AG04450 (cell line): ENCODE data around the gene KIF6. TPM values are rescaled to one million over a fixed set of nuclear protein-coding genes. Genes with fewer than 3 reads are reported as not detected.

Experiments
- CTCF ChIA-PET: fragments of 300-600, 350-600 bp; formaldehyde crosslinking; extraction: SDS; loops from one replicate; lab custom pipeline; 2022; ENCODE audit warnings: antibody characterized with exemption, inconsistent platforms; lab: Charles Lee
- POLR2A ChIA-PET: fragments of 350-600 bp; formaldehyde crosslinking; extraction: SDS; loops from one replicate; lab custom pipeline; 2021; ENCODE audit warnings: antibody characterized with exemption, inconsistent platforms; lab: Yijun Ruan, JAX
- DNase-seq: peaks from one replicate; pipeline ENCODE4 v3.0.0-alpha.2; 2011; ENCODE audit warnings: low read depth, low spot score
- H3K27ac ChIP-seq: one replicate; pipeline ENCODE4 v1.5.1; 2012; ENCODE audit warnings: low read depth, low read length, control low read depth
- H3K27me3 ChIP-seq: one replicate; pipeline ENCODE4 v1.6.0; 2012; ENCODE audit warnings: low read length; ENCODE audit not compliant: control insufficient read depth, insufficient read depth
- H3K4me3 ChIP-seq: 2 replicates; pipeline ENCODE4 v1.5.1; 2011; ENCODE audit warnings: mild to moderate bottlenecking, low read depth, low read length, control low read depth
- H3K9me3 ChIP-seq: 2 replicates; pipeline ENCODE4 v1.5.1; 2012; ENCODE audit warnings: low read length; ENCODE audit not compliant: control insufficient read depth, insufficient read depth
- polyA minus RNA-seq: library from RNA; depleted of rRNA, polyadenylated mRNA; stranded (reverse); fragments of >200 nt; gene quantifications from 2 replicates; pipeline ENCODE4 v1.2.3, GENCODE V29; 2011; rRNA and poly(A)+ RNA removed
- polyA plus RNA-seq: library from polyadenylated mRNA; depleted of rRNA; stranded (reverse); fragments of >200 nt; gene quantifications from 2 replicates; pipeline ENCODE4 v1.2.3, GENCODE V29; 2011; rRNA removed
- TF ChIP-seq, protein P1 (sequence below): IDR thresholded peaks from 2 replicates; pipeline ENCODE4 v1.5.1; 2011; ENCODE audit warnings: low read depth, low read length, control low read depth, inconsistent platforms

The KIF6 gene, protein sequence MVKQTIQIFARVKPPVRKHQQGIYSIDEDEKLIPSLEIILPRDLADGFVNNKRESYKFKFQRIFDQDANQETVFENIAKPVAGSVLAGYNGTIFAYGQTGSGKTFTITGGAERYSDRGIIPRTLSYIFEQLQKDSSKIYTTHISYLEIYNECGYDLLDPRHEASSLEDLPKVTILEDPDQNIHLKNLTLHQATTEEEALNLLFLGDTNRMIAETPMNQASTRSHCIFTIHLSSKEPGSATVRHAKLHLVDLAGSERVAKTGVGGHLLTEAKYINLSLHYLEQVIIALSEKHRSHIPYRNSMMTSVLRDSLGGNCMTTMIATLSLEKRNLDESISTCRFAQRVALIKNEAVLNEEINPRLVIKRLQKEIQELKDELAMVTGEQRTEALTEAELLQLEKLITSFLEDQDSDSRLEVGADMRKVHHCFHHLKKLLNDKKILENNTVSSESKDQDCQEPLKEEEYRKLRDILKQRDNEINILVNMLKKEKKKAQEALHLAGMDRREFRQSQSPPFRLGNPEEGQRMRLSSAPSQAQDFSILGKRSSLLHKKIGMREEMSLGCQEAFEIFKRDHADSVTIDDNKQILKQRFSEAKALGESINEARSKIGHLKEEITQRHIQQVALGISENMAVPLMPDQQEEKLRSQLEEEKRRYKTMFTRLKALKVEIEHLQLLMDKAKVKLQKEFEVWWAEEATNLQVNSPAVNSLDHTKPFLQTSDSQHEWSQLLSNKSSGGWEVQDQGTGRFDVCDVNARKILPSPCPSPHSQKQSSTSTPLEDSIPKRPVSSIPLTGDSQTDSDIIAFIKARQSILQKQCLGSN
- polyA plus RNA-seq (0.02 and 0.04 TPM in 2 replicates), polyA minus RNA-seq (not detected in 2 replicates)

DNA sequence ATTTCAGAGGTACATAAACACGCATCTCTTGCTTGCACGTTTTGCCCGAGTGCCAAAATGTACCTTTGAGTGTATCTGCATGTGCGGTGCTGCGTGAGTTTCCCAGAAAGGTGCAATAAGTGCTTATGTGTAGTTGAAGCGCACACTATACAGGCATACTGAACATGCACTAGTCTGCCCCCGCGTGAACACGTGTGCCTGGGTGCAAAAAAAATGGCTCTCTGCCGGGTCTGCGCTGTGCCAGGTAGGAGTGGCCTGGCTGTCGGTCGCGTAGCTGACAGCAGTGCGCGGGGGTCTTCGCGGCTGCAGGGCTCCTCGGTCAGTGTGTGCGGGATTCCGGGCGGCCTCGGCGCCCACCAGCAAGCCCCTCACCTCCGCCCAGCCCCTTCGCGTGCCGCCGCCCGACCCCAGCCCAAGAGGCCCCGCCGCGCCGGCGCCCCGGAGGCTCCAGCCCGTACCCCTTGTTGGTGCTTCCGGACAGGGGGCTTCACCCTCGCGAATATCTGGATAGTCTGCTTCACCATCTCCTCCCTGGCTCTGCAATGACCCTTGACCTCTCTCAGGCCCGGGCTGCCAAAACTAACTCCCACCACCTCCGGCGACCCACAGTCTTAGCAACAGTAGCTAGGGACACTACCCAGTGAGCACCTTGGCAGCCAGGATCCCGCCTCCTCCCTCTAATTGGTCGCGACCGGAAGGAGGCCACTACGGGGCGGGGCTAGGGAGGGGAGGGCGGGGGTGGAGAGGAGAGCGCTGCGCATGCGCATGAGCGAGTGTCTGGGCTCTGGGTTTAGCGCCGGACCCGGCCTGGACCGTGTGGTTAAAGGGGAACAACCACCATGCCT, at the start of gene KIF6:
TSS of gene KIF6 (minus strand) at position 622 of the 845 bp plus-strand sequence. CDS start at position 524, 98 bp downstream.
- DNase-seq: peak; percentile 42
- ChIA-PET POLR2A (no interaction called here), CTCF (no interaction called here)
- no peaks in the 10 kb centered on the region for H3K27me3 ChIP-seq
- TF ChIP-seq, protein P1, sequence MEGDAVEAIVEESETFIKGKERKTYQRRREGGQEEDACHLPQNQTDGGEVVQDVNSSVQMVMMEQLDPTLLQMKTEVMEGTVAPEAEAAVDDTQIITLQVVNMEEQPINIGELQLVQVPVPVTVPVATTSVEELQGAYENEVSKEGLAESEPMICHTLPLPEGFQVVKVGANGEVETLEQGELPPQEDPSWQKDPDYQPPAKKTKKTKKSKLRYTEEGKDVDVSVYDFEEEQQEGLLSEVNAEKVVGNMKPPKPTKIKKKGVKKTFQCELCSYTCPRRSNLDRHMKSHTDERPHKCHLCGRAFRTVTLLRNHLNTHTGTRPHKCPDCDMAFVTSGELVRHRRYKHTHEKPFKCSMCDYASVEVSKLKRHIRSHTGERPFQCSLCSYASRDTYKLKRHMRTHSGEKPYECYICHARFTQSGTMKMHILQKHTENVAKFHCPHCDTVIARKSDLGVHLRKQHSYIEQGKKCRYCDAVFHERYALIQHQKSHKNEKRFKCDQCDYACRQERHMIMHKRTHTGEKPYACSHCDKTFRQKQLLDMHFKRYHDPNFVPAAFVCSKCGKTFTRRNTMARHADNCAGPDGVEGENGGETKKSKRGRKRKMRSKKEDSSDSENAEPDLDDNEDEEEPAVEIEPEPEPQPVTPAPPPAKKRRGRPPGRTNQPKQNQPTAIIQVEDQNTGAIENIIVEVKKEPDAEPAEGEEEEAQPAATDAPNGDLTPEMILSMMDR: no peak
- no peak within 1 kb of the TSS for H3K27ac ChIP-seq
- H3K4me3 ChIP-seq: peak within 1 kb of the TSS; percentile 72
- H3K9me3 ChIP-seq: no peaks in the 10 kb centered on the region; the same call in 1 of the 2 replicates

DNA sequence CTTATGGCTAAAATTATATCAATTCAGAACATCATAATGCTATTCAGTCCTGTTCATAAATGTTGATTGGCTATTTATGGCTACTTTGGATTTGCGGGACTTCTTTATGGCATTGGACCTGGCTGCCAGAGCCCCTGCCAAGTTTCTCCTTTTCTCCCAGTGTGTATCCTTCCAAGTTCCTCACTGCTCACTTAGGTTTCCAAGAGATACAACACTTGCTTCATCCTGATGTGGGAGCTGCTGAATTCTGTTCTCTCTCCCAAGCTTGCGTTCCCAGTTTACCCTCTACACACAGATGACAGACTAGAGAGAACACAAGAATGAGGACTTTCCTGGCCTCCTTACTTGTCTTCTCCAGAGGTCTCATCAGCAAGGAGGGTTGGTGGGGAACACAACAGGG, 48.6 kb upstream of the KIF6 start:
- peaks cover 2% of the 10 kb centered on the region for H3K27me3 ChIP-seq
- POLR2A ChIA-PET: no interaction called here
- no peak overlapping the region for H3K27ac ChIP-seq
- no peak overlapping the region for H3K4me3 ChIP-seq
- DNase-seq: no peak
- TF ChIP-seq, protein P1: no peak
- no peaks in the 10 kb centered on the region for H3K9me3 ChIP-seq
- CTCF ChIA-PET: no interaction called here

DNA sequence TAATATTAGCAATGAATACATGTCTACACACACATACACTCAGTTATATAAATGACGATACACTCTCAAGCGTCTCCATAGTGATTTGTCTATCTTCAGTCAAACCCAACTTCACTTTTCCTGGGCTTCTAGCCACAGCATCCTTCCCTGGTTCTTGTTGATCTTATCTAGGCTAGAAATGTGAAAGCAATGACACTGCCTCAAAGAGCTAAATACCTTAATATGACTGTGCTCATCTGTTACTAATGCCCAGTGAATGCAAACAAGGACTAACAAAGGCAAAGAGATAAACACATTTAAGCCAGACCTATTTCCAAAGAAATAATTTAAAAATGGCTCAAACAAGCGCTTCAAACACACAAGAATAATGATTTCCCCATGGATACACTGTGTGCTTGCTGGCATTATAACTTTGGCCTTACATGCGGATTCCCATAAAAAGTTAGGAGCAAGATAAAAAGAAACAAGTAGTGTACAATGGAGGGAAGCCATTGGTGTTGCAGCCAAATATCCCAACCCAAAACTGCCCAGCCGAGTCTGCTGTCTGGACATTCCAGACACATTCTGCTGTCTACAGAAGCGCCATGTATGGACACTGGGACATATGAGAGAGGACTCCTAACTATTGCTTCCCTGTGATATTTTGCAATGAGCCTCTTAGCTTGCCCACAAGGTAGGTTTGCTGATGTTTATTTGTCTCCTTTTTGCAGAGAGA, 47.5 kb upstream of the KIF6 start:
- DNase-seq: no peak

DNA sequence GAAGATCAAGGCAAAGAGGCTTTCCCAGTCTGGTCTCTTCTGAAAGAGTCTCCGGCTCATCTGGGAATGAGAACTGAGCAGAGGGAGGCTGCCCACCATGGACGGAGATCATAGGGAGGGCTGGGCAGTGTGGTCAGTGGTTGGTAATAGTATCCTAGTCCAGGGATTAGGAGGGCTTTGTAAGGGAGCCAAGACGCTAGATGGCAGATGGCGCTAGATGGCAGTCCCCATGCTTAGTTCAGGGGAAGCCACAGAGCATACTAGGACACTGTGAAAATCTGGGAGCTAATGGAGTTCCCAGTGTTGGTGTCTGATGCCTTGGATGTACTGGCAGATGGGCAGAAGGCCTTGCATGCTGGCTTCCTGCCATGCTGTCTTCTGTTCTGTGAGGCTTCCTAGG, 45.2 kb upstream of the KIF6 start:
- DNase-seq: no peak
- H3K27ac ChIP-seq: no peak overlapping the region
- TF ChIP-seq, protein P1: no peak
- POLR2A ChIA-PET: no interaction called here
- CTCF ChIA-PET: no interaction called here
- no peak overlapping the region for H3K4me3 ChIP-seq
- peaks cover 2% of the 10 kb centered on the region for H3K27me3 ChIP-seq
- H3K9me3 ChIP-seq: no peaks in the 10 kb centered on the region

More for the DNA sequence above, 47.5 kb upstream of the KIF6 start:
- TF ChIP-seq, protein P1: no peak
- H3K4me3 ChIP-seq: no peak overlapping the region
- no peak overlapping the region for H3K27ac ChIP-seq
- CTCF ChIA-PET: no interaction called here
- peaks cover 2% of the 10 kb centered on the region for H3K27me3 ChIP-seq
- H3K9me3 ChIP-seq: no peaks in the 10 kb centered on the region
- POLR2A ChIA-PET: no interaction called here
